Skeletal muscle tissue (tissue), 4 donors: ENCODE results near the gene TVP23C. TPM values are rescaled to one million over a fixed set of nuclear protein-coding genes. Genes with fewer than 3 reads are reported as not detected.

Experiments used
- H3K27ac ChIP-seq: one replicate; pipeline ENCODE4 v1.7.0; 2013; ENCODE audit warnings: mild to moderate bottlenecking, low read depth, low read length, inconsistent platforms
- H3K27me3 ChIP-seq, 3 donors: one replicate each; pipeline ENCODE4 v1.7.0; 2013; ENCODE audit warnings: low read length in 3 of 3; ENCODE audit not compliant: control insufficient read depth in 3 of 3, insufficient read depth in 3 of 3
- H3K36me3 ChIP-seq, 3 donors: one replicate each; pipeline ENCODE4 v1.7.0; 2013; ENCODE audit warnings: low read length in 3 of 3; ENCODE audit not compliant: control insufficient read depth in 3 of 3, insufficient read depth in 3 of 3
- H3K4me1 ChIP-seq, 3 donors: one replicate each; pipeline ENCODE4 v1.7.0; 2013; ENCODE audit warnings: low read length in 3 of 3, mild to moderate bottlenecking in 3 of 3; ENCODE audit not compliant: control insufficient read depth in 3 of 3, insufficient read depth in 3 of 3
- H3K4me3 ChIP-seq, 3 donors: one replicate each; pipeline ENCODE4 v1.7.0; 2013; ENCODE audit warnings: low read length in 3 of 3
- H3K9ac ChIP-seq, 3 donors: one replicate each; pipeline ENCODE4 v1.7.0; 2013; ENCODE audit warnings: low read length in 3 of 3, mild to moderate bottlenecking in 3 of 3, moderate library complexity in 2 of 3, low read depth in 1 of 3
- H3K9me3 ChIP-seq, 3 donors: one replicate each; pipeline ENCODE4 v1.7.0; 2013; ENCODE audit warnings: low read length in 3 of 3; ENCODE audit not compliant: control insufficient read depth in 3 of 3
- total RNA-seq: library from RNA; depleted of rRNA; stranded (reverse); fragments of >200 nt; gene quantifications from one replicate; pipeline ENCODE4 v1.2.3, GENCODE V29; 2014
- donor health status: Osteomylitis.

TVP23C gene
- total RNA-seq, 1 donor from 2014 or later, result 32.9 TPM

GRCh38 chr17:15496735-15497670 is 66.3 kb downstream of the TVP23C start:
- Histone ChIP-seq H3K27ac (no peak overlapping the region), H3K9me3 (no peaks in the 10 kb centered on the region), H3K36me3 (peaks cover 0 to 3% (median 0%) of the 10 kb centered on the region in 3 donors), H3K27me3 (no peaks in the 10 kb centered on the region), H3K4me3 (no peak overlapping the region), H3K9ac (no peak overlapping the region), H3K4me1 (peaks cover 14 to 27% (median 20%) of the 10 kb centered on the region in 3 donors)

GRCh38 chr17:15494821-15495220 is 68.5 kb downstream of the TVP23C start:
- H3K9me3 ChIP-seq, result no peaks in the 10 kb centered on the region
- H3K9ac ChIP-seq, result no peak overlapping the region
- H3K4me3 ChIP-seq, result no peak overlapping the region
- no peaks in the 10 kb centered on the region for H3K27me3 ChIP-seq
- peaks cover 17 to 23% (median 19%) of the 10 kb centered on the region in 3 donors for H3K4me1 ChIP-seq
- H3K36me3 ChIP-seq, result no peaks in the 10 kb centered on the region
- H3K27ac ChIP-seq, result no peak overlapping the region

- no peaks in the 10 kb centered on the region for H3K9me3 ChIP-seq
- no peak overlapping the region for H3K4me3 ChIP-seq
- peaks cover 17 to 23% (median 19%) of the 10 kb centered on the region in 3 donors for H3K4me1 ChIP-seq
- no peaks in the 10 kb centered on the region for H3K27me3 ChIP-seq
- H3K9ac ChIP-seq, result no peak overlapping the region
- no peak overlapping the region for H3K27ac ChIP-seq
- H3K36me3 ChIP-seq, result no peaks in the 10 kb centered on the region
These were observed 69.6 kb downstream of the TVP23C start for GRCh38 chr17:15493693-15494035.

GRCh38 chr17:15492791-15493692 is 70.2 kb downstream of the TVP23C start:
- Histone ChIP-seq H3K4me3 (peak overlapping the region in 2 of 3 donors; percentile 10 to 54), H3K9ac (peak overlapping the region in 1 of 3 donors; percentile 79), H3K27ac (no peak overlapping the region), H3K36me3 (no peaks in the 10 kb centered on the region), H3K4me1 (peaks cover 17 to 23% (median 19%) of the 10 kb centered on the region in 3 donors), H3K27me3 (no peaks in the 10 kb centered on the region), H3K9me3 (no peaks in the 10 kb centered on the region)

GRCh38 chr17:15492186-15492585 is 71.1 kb downstream of the TVP23C start:
- H3K27ac ChIP-seq, result no peak overlapping the region

GRCh38 chr17:15490634-15491261 is 72.5 kb downstream of the TVP23C start:
- Histone ChIP-seq H3K9ac (peak overlapping the region in 1 of 3 donors; percentile 24), H3K36me3 (no peaks in the 10 kb centered on the region), H3K4me3 (no peak overlapping the region), H3K27ac (peak overlapping the region; percentile 66), H3K4me1 (peaks cover 8 to 16% (median 8%) of the 10 kb centered on the region in 3 donors), H3K27me3 (no peaks in the 10 kb centered on the region), H3K9me3 (no peaks in the 10 kb centered on the region)

More at GRCh38 chr17:15492186-15492585, 71.1 kb downstream of the TVP23C start:
- H3K27me3 ChIP-seq, result no peaks in the 10 kb centered on the region
- no peaks in the 10 kb centered on the region for H3K9me3 ChIP-seq
- no peak overlapping the region for H3K4me3 ChIP-seq
- no peak overlapping the region for H3K9ac ChIP-seq
- peaks cover 17 to 23% (median 19%) of the 10 kb centered on the region in 3 donors for H3K4me1 ChIP-seq
- H3K36me3 ChIP-seq, result no peaks in the 10 kb centered on the region

GRCh38 chr17:15488557-15488956 is 74.7 kb downstream of the TVP23C start:
- no peaks in the 10 kb centered on the region for H3K27me3 ChIP-seq
- H3K27ac ChIP-seq, result no peak overlapping the region
- peaks cover 8 to 16% (median 8%) of the 10 kb centered on the region in 3 donors for H3K4me1 ChIP-seq
- no peaks in the 10 kb centered on the region for H3K36me3 ChIP-seq
- no peak overlapping the region for H3K9ac ChIP-seq
- H3K9me3 ChIP-seq, result no peaks in the 10 kb centered on the region
- no peak overlapping the region for H3K4me3 ChIP-seq

- no peaks in the 10 kb centered on the region for H3K9me3 ChIP-seq
- H3K27ac ChIP-seq, result no peak overlapping the region
- H3K4me3 ChIP-seq, result no peak overlapping the region
- peaks cover 5 to 8% (median 6%) of the 10 kb centered on the region in 3 donors for H3K4me1 ChIP-seq
- no peaks in the 10 kb centered on the region for H3K36me3 ChIP-seq
- no peak overlapping the region for H3K9ac ChIP-seq
- no peaks in the 10 kb centered on the region for H3K27me3 ChIP-seq
These were observed 78.2 kb downstream of the TVP23C start for GRCh38 chr17:15485045-15485444.

- Histone ChIP-seq H3K9me3 (no peaks in the 10 kb centered on the region), H3K36me3 (no peaks in the 10 kb centered on the region), H3K27me3 (no peaks in the 10 kb centered on the region), H3K4me3 (no peak overlapping the region), H3K27ac (no peak overlapping the region), H3K9ac (no peak overlapping the region), H3K4me1 (peaks cover 5 to 12% (median 6%) of the 10 kb centered on the region in 3 donors)
These were observed 79.9 kb downstream of the TVP23C start for GRCh38 chr17:15483431-15483830.
